Testis (tissue), 3 donors: ENCODE data around the gene ENTREP1. TPM values are rescaled to one million over a fixed set of nuclear protein-coding genes. Genes with fewer than 3 reads are reported as not detected.
"Not testable (repeated sequence)": the region's sequence is repeated elsewhere in the genome, so short reads cannot be mapped to it uniquely, and the experiment has no call there.

ENCODE experiments used
- DNase-seq: peaks from one replicate; pipeline ENCODE4 v3.0.0-alpha.2; 2019
- H3K27ac ChIP-seq, 2 donors: fragments of 200-600 bp; sonication (generic); one replicate each; pipeline ENCODE4 v1.5.1; 2019
- H3K27me3 ChIP-seq: fragments of 200-600 bp; sonication (generic); one replicate; pipeline ENCODE4 v1.5.1; 2019
- H3K36me3 ChIP-seq: fragments of 200-600 bp; sonication (generic); one replicate; pipeline ENCODE4 v1.5.1; 2017; ENCODE audit warnings: low read depth; ENCODE audit errors: missing control alignments
- H3K4me1 ChIP-seq: fragments of 200-600 bp; sonication (generic); one replicate; pipeline ENCODE4 v1.5.1; 2019
- H3K4me3 ChIP-seq, 2 donors: fragments of 200-600 bp; sonication (generic); one replicate each; pipeline ENCODE4 v1.5.1; 2017 to 2019
- H3K9me3 ChIP-seq: fragments of 200-600 bp; sonication (generic); one replicate; pipeline ENCODE4 v1.5.1; 2017
- CTCF ChIP-seq, 3 experiments: fragments of 450-650 bp in 2 of 3; fragments of 200-600 bp in 1 of 3; sonication (generic) in 1 of 3; IDR thresholded peaks; one replicate each; pipeline ENCODE4 v1.5.1; 2016 to 2019; ENCODE audit warnings: antibody characterized with exemption in 3 of 3, mild to moderate bottlenecking in 2 of 3, moderate library complexity in 1 of 3
- POLR2A ChIP-seq: fragments of 450-650 bp; IDR thresholded peaks from one replicate; pipeline ENCODE4 v1.6.1; 2017; ENCODE audit warnings: antibody characterized with exemption, mild to moderate bottlenecking, moderate library complexity
- WGBS, 2 donors: methylation state at CpG; one replicate each; pipeline ENCODE4 v1.1.5; 2018; 5-methylcytosine and 5-hydroxymethylcytosine counted together
- intact Hi-C: fragments of 100-400 bp; cut with DNase I; formaldehyde crosslinking; loops from one replicate; pipeline ENCODE4 v1.15.1; 2023; ENCODE audit warnings: low total_unique reads
- polyA plus RNA-seq: library from polyadenylated mRNA; stranded (reverse); fragments of 350-450 nt; fragmentation: Illumina TruSeq; extraction: RNeasy Lipid Tissue Mini Kit (QIAGEN cat#74804); gene quantifications from one replicate; pipeline ENCODE4 v1.2.3, GENCODE V29; 2014; ENCODE audit warnings: low read depth, low replicate concordance; ENCODE audit not compliant: insufficient read depth
- total RNA-seq, 2 donors: library from RNA; depleted of rRNA; stranded (reverse); fragments of >200 nt; gene quantifications; one replicate each; pipeline ENCODE4 v1.2.3, GENCODE V29; 2016

ENTREP1 gene
- total and polyA plus RNA-seq, 3 donors from 2014 or later: 5.2 to 7.9 (median 5.9) TPM

GRCh38 chr9:69297300-69297980, 27.6 kb upstream of the ENTREP1 start:
- intact Hi-C loops: no loop called here
- no peak for DNase-seq
- H3K9me3 ChIP-seq: no peaks in the 10 kb centered on the region

GRCh38 chr9:69299315-69299714, 25.7 kb upstream of the ENTREP1 start:
- Histone ChIP-seq H3K27ac (no peak overlapping the region), H3K9me3 (no peaks in the 10 kb centered on the region), H3K27me3 (no peaks in the 10 kb centered on the region), H3K4me3 (no peak overlapping the region), H3K36me3 (no peaks in the 10 kb centered on the region), H3K4me1 (peaks cover 7% of the 10 kb centered on the region)
- no peak for TF ChIP-seq CTCF (IDR thresholded peaks at IDR 0.05)
- TF ChIP-seq POLR2A: no peak
- intact Hi-C loops: no loop called here
- 89 to 90% methylated on average over 1 of the region's 1 CpG for WGBS, 2 donors
- DNase-seq: no peak

More at GRCh38 chr9:69297300-69297980, 27.6 kb upstream of the ENTREP1 start:
- TF ChIP-seq POLR2A: no peak
- TF ChIP-seq CTCF (IDR thresholded peaks at IDR 0.05): no peak
- H3K4me1 ChIP-seq: peaks cover 7% of the 10 kb centered on the region
- H3K27me3 ChIP-seq: no peaks in the 10 kb centered on the region
- H3K27ac ChIP-seq: no peak overlapping the region
- no peaks in the 10 kb centered on the region for H3K36me3 ChIP-seq
- 86 to 88% methylated on average over 11 of the region's 11 CpGs for WGBS, 2 donors
- H3K4me3 ChIP-seq: no peak overlapping the region

- intact Hi-C loops: no loop called here
- 62 to 63% methylated on average over 1 of the region's 1 CpG for WGBS, 2 donors
- no peak for DNase-seq
- no peak overlapping the region for H3K4me3 ChIP-seq
- no peak overlapping the region for H3K27ac ChIP-seq
- no peaks in the 10 kb centered on the region for H3K27me3 ChIP-seq
- H3K4me1 ChIP-seq: peaks cover 7% of the 10 kb centered on the region
- no peaks in the 10 kb centered on the region for H3K36me3 ChIP-seq
- H3K9me3 ChIP-seq: no peaks in the 10 kb centered on the region
- TF ChIP-seq CTCF (IDR thresholded peaks at IDR 0.05): no peak
Observed at GRCh38 chr9:69299826-69300225, 25.2 kb upstream of the ENTREP1 start.

GRCh38 chr9:69303331-69303730, 21.7 kb upstream of the ENTREP1 start:
- Histone ChIP-seq H3K4me1 (peaks cover 12% of the 10 kb centered on the region), H3K27ac (no peak overlapping the region), H3K36me3 (no peaks in the 10 kb centered on the region), H3K27me3 (no peaks in the 10 kb centered on the region), H3K9me3 (no peaks in the 10 kb centered on the region), H3K4me3 (no peak overlapping the region)
- intact Hi-C loops: no loop called here
- TF ChIP-seq POLR2A (no peak), CTCF (IDR thresholded peaks at IDR 0.05) (no peak)
- no peak for DNase-seq
- 76 to 83% methylated on average over 2 of the region's 2 CpGs for WGBS, 2 donors

- intact Hi-C loops, H3K27me3 ChIP-seq, H3K4me3 ChIP-seq, DNase-seq, H3K36me3 ChIP-seq, H3K4me1 ChIP-seq, H3K27ac ChIP-seq, H3K9me3 ChIP-seq: not testable (repeated sequence)
- 89 to 93% methylated on average over 5 of the region's 5 CpGs for WGBS, 2 donors
Observed at GRCh38 chr9:69306895-69307445, 18.0 kb upstream of the ENTREP1 start.
